ENCODE data around the gene MISFA.
"Not testable (repeated sequence)": the region's sequence is repeated elsewhere in the genome, so short reads cannot be mapped to it uniquely, and the experiment has no call there.

MISFA gene

GRCh38 chr11:18599739-18600230 lies at the start of gene MISFA:
MISFA (plus strand) TSS chr11:18599789; CDS start chr11:18599929, 140 bp downstream.
- Histone ChIP-seq H3K4me3 (ENCODE audit: low read length) (no peak within 1 kb of the TSS), H3K27me3 (ENCODE audit: insufficient read depth, low read length) (no peaks in the 10 kb centered on the region), H3K36me3 (ENCODE audit: insufficient read depth, low read length) (peaks cover 12% of the 10 kb centered on the region), H3K4me1 (ENCODE audit: insufficient read depth, low read length) (no peaks in the 10 kb centered on the region), H2AFZ (ENCODE audit: low read depth, low read length) (no peak within 1 kb of the TSS), H3K9me3 (ENCODE audit: low read length) (no peaks in the 10 kb centered on the region)

GRCh38 chr11:18563090-18563730 lies 36.4 kb upstream of the MISFA start:
- Histone ChIP-seq H3K4me3 (ENCODE audit: low read length) (no peak overlapping the region), H3K36me3 (ENCODE audit: insufficient read depth, low read length) (peaks cover 43% of the 10 kb centered on the region)

GRCh38 chr11:18564149-18564548 lies 35.4 kb upstream of the MISFA start:
- H3K4me1 ChIP-seq (ENCODE audit: insufficient read depth, low read length) = no peaks in the 10 kb centered on the region
- H2AFZ ChIP-seq (ENCODE audit: low read depth, low read length) = no peak overlapping the region
- H3K36me3 ChIP-seq (ENCODE audit: insufficient read depth, low read length) = peaks cover 45% of the 10 kb centered on the region
- no peak overlapping the region for H3K4me3 ChIP-seq (ENCODE audit: low read length)
- H3K9me3 ChIP-seq (ENCODE audit: low read length) = no peaks in the 10 kb centered on the region
- no peaks in the 10 kb centered on the region for H3K27me3 ChIP-seq (ENCODE audit: insufficient read depth, low read length)

More at GRCh38 chr11:18563090-18563730, 36.4 kb upstream of the MISFA start:
- Histone ChIP-seq H3K4me1 (ENCODE audit: insufficient read depth, low read length) (no peaks in the 10 kb centered on the region), H2AFZ (ENCODE audit: low read depth, low read length) (no peak overlapping the region), H3K9me3 (ENCODE audit: low read length) (no peaks in the 10 kb centered on the region), H3K27me3 (ENCODE audit: insufficient read depth, low read length) (no peaks in the 10 kb centered on the region)

- Histone ChIP-seq H3K27me3 (ENCODE audit: insufficient read depth, low read length) (no peaks in the 10 kb centered on the region), H3K9me3 (ENCODE audit: low read length) (no peaks in the 10 kb centered on the region), H3K4me3 (ENCODE audit: low read length) (no peak overlapping the region), H3K36me3 (ENCODE audit: insufficient read depth, low read length) (peaks cover 52% of the 10 kb centered on the region), H3K4me1 (ENCODE audit: insufficient read depth, low read length) (no peaks in the 10 kb centered on the region), H2AFZ (ENCODE audit: low read depth, low read length) (no peak overlapping the region)
Measured at GRCh38 chr11:18566406-18566805, 33.2 kb upstream of the MISFA start.

GRCh38 chr11:18567081-18567480 lies 32.5 kb upstream of the MISFA start:
- no peaks in the 10 kb centered on the region for H3K4me1 ChIP-seq (ENCODE audit: insufficient read depth, low read length)
- H3K9me3 ChIP-seq (ENCODE audit: low read length) = no peaks in the 10 kb centered on the region
- H3K27me3 ChIP-seq (ENCODE audit: insufficient read depth, low read length) = no peaks in the 10 kb centered on the region
- no peak overlapping the region for H3K4me3 ChIP-seq (ENCODE audit: low read length)
- no peak overlapping the region for H2AFZ ChIP-seq (ENCODE audit: low read depth, low read length)
- peaks cover 53% of the 10 kb centered on the region for H3K36me3 ChIP-seq (ENCODE audit: insufficient read depth, low read length)

- no peak overlapping the region for H2AFZ ChIP-seq (ENCODE audit: low read depth, low read length)
- no peak overlapping the region for H3K4me3 ChIP-seq (ENCODE audit: low read length)
- H3K9me3 ChIP-seq (ENCODE audit: low read length) = no peaks in the 10 kb centered on the region
- H3K4me1 ChIP-seq (ENCODE audit: insufficient read depth, low read length) = no peaks in the 10 kb centered on the region
- peaks cover 39% of the 10 kb centered on the region for H3K36me3 ChIP-seq (ENCODE audit: insufficient read depth, low read length)
- no peaks in the 10 kb centered on the region for H3K27me3 ChIP-seq (ENCODE audit: insufficient read depth, low read length)
Measured at GRCh38 chr11:18575361-18575760, 24.2 kb upstream of the MISFA start.

GRCh38 chr11:18578975-18579598 lies 20.5 kb upstream of the MISFA start:
- Histone ChIP-seq H3K9me3 (ENCODE audit: low read length) (no peaks in the 10 kb centered on the region), H2AFZ (ENCODE audit: low read depth, low read length) (no peak overlapping the region), H3K27me3 (ENCODE audit: insufficient read depth, low read length) (no peaks in the 10 kb centered on the region), H3K4me3 (ENCODE audit: low read length) (no peak overlapping the region), H3K4me1 (ENCODE audit: insufficient read depth, low read length) (no peaks in the 10 kb centered on the region), H3K36me3 (ENCODE audit: insufficient read depth, low read length) (peaks cover 28% of the 10 kb centered on the region)

GRCh38 chr11:18580113-18580766 lies 19.3 kb upstream of the MISFA start:
- H3K9me3 ChIP-seq (ENCODE audit: low read length) = no peaks in the 10 kb centered on the region
- no peak overlapping the region for H2AFZ ChIP-seq (ENCODE audit: low read depth, low read length)
- no peaks in the 10 kb centered on the region for H3K27me3 ChIP-seq (ENCODE audit: insufficient read depth, low read length)
- peaks cover 17% of the 10 kb centered on the region for H3K36me3 ChIP-seq (ENCODE audit: insufficient read depth, low read length)
- H3K4me3 ChIP-seq (ENCODE audit: low read length) = no peak overlapping the region
- no peaks in the 10 kb centered on the region for H3K4me1 ChIP-seq (ENCODE audit: insufficient read depth, low read length)

- Histone ChIP-seq H3K27me3 (ENCODE audit: insufficient read depth, low read length) (no peaks in the 10 kb centered on the region), H2AFZ (ENCODE audit: low read depth, low read length) (no peak overlapping the region), H3K4me1 (ENCODE audit: insufficient read depth, low read length) (no peaks in the 10 kb centered on the region), H3K4me3 (ENCODE audit: low read length) (no peak overlapping the region), H3K36me3 (ENCODE audit: insufficient read depth, low read length) (peaks cover 12% of the 10 kb centered on the region), H3K9me3 (ENCODE audit: low read length) (no peaks in the 10 kb centered on the region)
Measured at GRCh38 chr11:18581825-18582224, 17.8 kb upstream of the MISFA start.

- peaks cover 27% of the 10 kb centered on the region for H3K4me1 ChIP-seq (ENCODE audit: insufficient read depth, low read length)
- peak within 1 kb of the TSS; percentile 83 for H2AFZ ChIP-seq (ENCODE audit: low read depth, low read length)
- H3K9me3 ChIP-seq (ENCODE audit: low read length) = no peaks in the 10 kb centered on the region
- H3K27me3 ChIP-seq (ENCODE audit: insufficient read depth, low read length) = no peaks in the 10 kb centered on the region
- peak within 1 kb of the TSS; percentile 69 for H3K4me3 ChIP-seq (ENCODE audit: low read length)
- H3K36me3 ChIP-seq (ENCODE audit: insufficient read depth, low read length) = no peaks in the 10 kb centered on the region
Measured at GRCh38 chr11:18588297-18589252, 11.0 kb upstream of the MISFA start, which contains the start of gene UEVLD. UEVLD (minus strand) TSS chr11:18588734; CDS start chr11:18588654, 80 bp downstream.

- H3K36me3 ChIP-seq (ENCODE audit: insufficient read depth, low read length) = no peaks in the 10 kb centered on the region
- peaks cover 27% of the 10 kb centered on the region for H3K4me1 ChIP-seq (ENCODE audit: insufficient read depth, low read length)
- H3K4me3 ChIP-seq (ENCODE audit: low read length) = no peak overlapping the region
- H2AFZ ChIP-seq (ENCODE audit: low read depth, low read length) = no peak overlapping the region
- no peaks in the 10 kb centered on the region for H3K27me3 ChIP-seq (ENCODE audit: insufficient read depth, low read length)
- H3K9me3 ChIP-seq (ENCODE audit: low read length) = no peaks in the 10 kb centered on the region
Measured at GRCh38 chr11:18590571-18590970, 9.0 kb upstream of the MISFA start.

- H3K27me3 ChIP-seq (ENCODE audit: insufficient read depth, low read length) = not testable (repeated sequence)
- H3K4me1 ChIP-seq (ENCODE audit: insufficient read depth, low read length) = peaks cover 19% of the 10 kb centered on the region
Measured at GRCh38 chr11:18594088-18594487, 5.5 kb upstream of the MISFA start.

More at GRCh38 chr11:18594088-18594487, 5.5 kb upstream of the MISFA start:
- H3K4me3 ChIP-seq (ENCODE audit: low read length); H3K9me3 ChIP-seq (ENCODE audit: low read length); H3K36me3 ChIP-seq (ENCODE audit: insufficient read depth, low read length); H2AFZ ChIP-seq (ENCODE audit: low read depth, low read length): not testable (repeated sequence)
